Lower leg skin (tissue), 3 donors: ENCODE data around the gene GLCE.

Source experiments
- POLR2A ChIP-seq, 2 donors: fragments of 450-650 bp; IDR thresholded peaks; one replicate each; pipeline ENCODE4 v1.6.1; 2016 to 2017; ENCODE audit warnings: antibody characterized with exemption in 2 of 2, mild to moderate bottlenecking in 1 of 2, moderate library complexity in 1 of 2
- TF ChIP-seq, protein P1 (sequence below), 3 donors: fragments of 450-650 bp; IDR thresholded peaks; one replicate each; pipeline ENCODE4 v1.5.1; 2016; ENCODE audit warnings: antibody characterized with exemption in 3 of 3, mild to moderate bottlenecking in 3 of 3, moderate library complexity in 2 of 3

DNA sequence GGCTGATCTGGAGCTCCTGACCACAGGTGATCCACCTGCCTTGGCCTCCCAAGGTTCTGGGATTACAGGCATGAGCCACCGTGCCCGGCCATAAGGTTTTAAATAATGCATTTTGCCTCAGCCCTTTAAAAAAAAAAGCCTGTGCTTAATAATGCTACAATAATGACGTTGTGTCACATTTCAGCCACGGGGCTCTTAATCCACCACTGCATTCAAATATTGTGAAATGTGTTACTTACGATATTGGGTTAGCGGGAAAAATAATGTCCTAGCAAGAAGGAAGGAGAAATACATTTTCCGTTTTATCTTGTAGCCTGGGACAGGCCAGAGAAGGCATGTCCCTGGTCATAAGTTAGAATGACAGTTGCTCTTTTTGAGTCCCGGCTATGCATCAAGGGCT is 155.9 kb downstream of the GLCE start:
- TF ChIP-seq, protein P1, sequence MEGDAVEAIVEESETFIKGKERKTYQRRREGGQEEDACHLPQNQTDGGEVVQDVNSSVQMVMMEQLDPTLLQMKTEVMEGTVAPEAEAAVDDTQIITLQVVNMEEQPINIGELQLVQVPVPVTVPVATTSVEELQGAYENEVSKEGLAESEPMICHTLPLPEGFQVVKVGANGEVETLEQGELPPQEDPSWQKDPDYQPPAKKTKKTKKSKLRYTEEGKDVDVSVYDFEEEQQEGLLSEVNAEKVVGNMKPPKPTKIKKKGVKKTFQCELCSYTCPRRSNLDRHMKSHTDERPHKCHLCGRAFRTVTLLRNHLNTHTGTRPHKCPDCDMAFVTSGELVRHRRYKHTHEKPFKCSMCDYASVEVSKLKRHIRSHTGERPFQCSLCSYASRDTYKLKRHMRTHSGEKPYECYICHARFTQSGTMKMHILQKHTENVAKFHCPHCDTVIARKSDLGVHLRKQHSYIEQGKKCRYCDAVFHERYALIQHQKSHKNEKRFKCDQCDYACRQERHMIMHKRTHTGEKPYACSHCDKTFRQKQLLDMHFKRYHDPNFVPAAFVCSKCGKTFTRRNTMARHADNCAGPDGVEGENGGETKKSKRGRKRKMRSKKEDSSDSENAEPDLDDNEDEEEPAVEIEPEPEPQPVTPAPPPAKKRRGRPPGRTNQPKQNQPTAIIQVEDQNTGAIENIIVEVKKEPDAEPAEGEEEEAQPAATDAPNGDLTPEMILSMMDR (IDR thresholded peaks at IDR 0.05): no peak
- TF ChIP-seq POLR2A (IDR thresholded peaks at IDR 0.05): no peak
